GM12878 (cell line): Measurements from ENCODE around the gene ARMH1. TPM values are rescaled to one million over a fixed set of nuclear protein-coding genes. Genes with fewer than 3 reads are reported as not detected.

Source experiments
- ATF3 ChIP-seq: IDR thresholded peaks from 2 replicates; pipeline ENCODE4 v1.6.1; 2011; ENCODE audit warnings: low read depth, mild to moderate bottlenecking, low read length, moderate library complexity, borderline replicate concordance; ENCODE audit errors: extremely low read depth
- BACH1 ChIP-seq: fragments of 450-650 bp; IDR thresholded peaks from 2 replicates; pipeline ENCODE4 v1.6.1; 2017; ENCODE audit warnings: mild to moderate bottlenecking, borderline replicate concordance
- CBFB ChIP-seq: IDR thresholded peaks from 2 replicates; pipeline ENCODE4 v1.6.1; 2016; ENCODE audit warnings: antibody characterized with exemption, low read depth
- CREB1 ChIP-seq: IDR thresholded peaks from 2 replicates; pipeline ENCODE4 v1.6.1; 2012; ENCODE audit warnings: low read depth, mild to moderate bottlenecking, inconsistent platforms
- E2F4 ChIP-seq: IDR thresholded peaks from 2 replicates; pipeline ENCODE4 v1.6.1; 2012; ENCODE audit warnings: low read depth, low read length, improper control_type of control experiment
- FOXK2 ChIP-seq: fragments of 450-650 bp; IDR thresholded peaks from 2 replicates; pipeline ENCODE4 v1.6.1; 2017; ENCODE audit warnings: mild to moderate bottlenecking, moderate library complexity
- FOXM1 ChIP-seq: IDR thresholded peaks from 2 replicates; pipeline ENCODE4 v1.6.1; 2012; ENCODE audit warnings: low read depth, mild to moderate bottlenecking, inconsistent platforms, low read length, moderate library complexity
- GABPA ChIP-seq: IDR thresholded peaks from 2 replicates; pipeline ENCODE4 v1.6.1; 2014; ENCODE audit warnings: antibody characterized with exemption, low read depth, mild to moderate bottlenecking, inconsistent platforms
- IRF4 ChIP-seq: IDR thresholded peaks from 2 replicates; pipeline ENCODE4 v1.6.1; 2011; ENCODE audit warnings: low read depth, low read length
- MEF2A ChIP-seq: IDR thresholded peaks from 2 replicates; pipeline ENCODE4 v1.6.1; 2011; ENCODE audit warnings: low read depth, mild to moderate bottlenecking, low read length, moderate library complexity; ENCODE audit not compliant: insufficient read depth
- MEF2B ChIP-seq: fragments of 450-650 bp; IDR thresholded peaks from 2 replicates; pipeline ENCODE4 v1.6.1; 2018; ENCODE audit warnings: mild to moderate bottlenecking, moderate library complexity; ENCODE audit not compliant: partially characterized antibody, poor library complexity, severe bottlenecking
- MTA2 ChIP-seq: fragments of 450-650 bp; IDR thresholded peaks from 2 replicates; pipeline ENCODE4 v1.6.1; 2016; ENCODE audit warnings: low read depth, mild to moderate bottlenecking, moderate library complexity
- NFXL1 ChIP-seq: fragments of 450-650 bp; IDR thresholded peaks from 2 replicates; pipeline ENCODE4 v1.6.1; 2017; ENCODE audit warnings: antibody characterized with exemption, mild to moderate bottlenecking, borderline replicate concordance
- NFYB ChIP-seq: IDR thresholded peaks from 2 replicates; pipeline ENCODE4 v1.6.1; 2011; ENCODE audit warnings: low read depth, mild to moderate bottlenecking, low read length, improper control_type of control experiment, moderate library complexity; ENCODE audit not compliant: insufficient read depth
- POLR2AphosphoS5 ChIP-seq: IDR thresholded peaks from 2 replicates; pipeline ENCODE4 v1.6.1; 2011; ENCODE audit warnings: mild to moderate bottlenecking, low read length, inconsistent platforms
- RB1 ChIP-seq: fragments of 450-650 bp; formaldehyde crosslinking; IDR thresholded peaks from 2 replicates; pipeline ENCODE4 v1.6.1; 2017; ENCODE audit warnings: mild to moderate bottlenecking, borderline replicate concordance
- RELB ChIP-seq: fragments of 450-650 bp; IDR thresholded peaks from 2 replicates; pipeline ENCODE4 v1.6.1; 2017; ENCODE audit warnings: low read depth, mild to moderate bottlenecking, moderate library complexity
- RFX5 ChIP-seq: IDR thresholded peaks from 2 replicates; pipeline ENCODE4 v1.6.1; 2011; ENCODE audit warnings: low read depth, low read length, improper control_type of control experiment
- SUPT20H ChIP-seq: IDR thresholded peaks from 2 replicates; pipeline ENCODE4 v1.6.1; 2011; ENCODE audit warnings: low read depth, mild to moderate bottlenecking, low read length, moderate library complexity, borderline replicate concordance; ENCODE audit not compliant: control insufficient read depth
- YBX1 ChIP-seq: fragments of 450-650 bp; IDR thresholded peaks from 2 replicates; pipeline ENCODE4 v1.6.1; 2016; ENCODE audit warnings: antibody characterized with exemption
- YY1 ChIP-seq: IDR thresholded peaks from 2 replicates; pipeline ENCODE4 v1.6.1; 2011; ENCODE audit warnings: low read depth, mild to moderate bottlenecking, low read length
- ZBED1 ChIP-seq: IDR thresholded peaks from 2 replicates; pipeline ENCODE4 v1.6.1; 2016; ENCODE audit warnings: borderline replicate concordance
- ZBTB33 ChIP-seq: fragments of 450-650 bp; IDR thresholded peaks from 2 replicates; pipeline ENCODE4 v1.6.1; 2017; ENCODE audit warnings: mild to moderate bottlenecking
- ZNF217 ChIP-seq: fragments of 450-650 bp; IDR thresholded peaks from 2 replicates; pipeline ENCODE4 v1.6.1; 2017; ENCODE audit warnings: antibody characterized with exemption, mild to moderate bottlenecking
- ZNF622 ChIP-seq: fragments of 450-650 bp; IDR thresholded peaks from 2 replicates; pipeline ENCODE4 v1.6.1; 2017; ENCODE audit warnings: mild to moderate bottlenecking, inconsistent platforms
- polyA plus RNA-seq, 11 experiments: library from polyadenylated mRNA; depleted of rRNA in 4 of 11; unstranded in 6 of 11; stranded (reverse) in 5 of 11; fragments of >200 nt; fragmentation: Nextera tagmentation in 4 of 11; fragmentation: Illumina TruSeq in 1 of 11; extraction: Ambion mirVana in 4 of 11; extraction: Trizol in 1 of 11; gene quantifications; 1 replicate in 1 of 11; 2 replicates in 10 of 11; pipeline versions ENCODE4 v1.2.1 to v1.2.3, GENCODE V29; 2011 to 2016; ENCODE audit warnings: inconsistent platforms in 2 of 11, missing spikeins in 2 of 11, low read depth in 1 of 11
- total RNA-seq, 4 experiments: library from RNA; depleted of rRNA in 3 of 4; stranded (reverse); fragments of >200 nt in 3 of 4; fragmentation: Illumina TruSeq in 1 of 4; extraction: Trizol in 1 of 4; gene quantifications; 2 replicates each; pipeline versions ENCODE4 v1.2.1 to v1.2.3, GENCODE V29; 2013 to 2021

Gene ARMH1
- total and polyA plus RNA-seq, 10 of the 15 experiments (the other 5 are each of a cell fraction or from before 2014, with no cell fraction given) = 0.93 to 43.9 (median 8.2) TPM

- TF ChIP-seq NFYB = peak; percentile 65; the same call in 1 of the 2 replicates
- TF ChIP-seq YBX1 = no peak
- TF ChIP-seq ZBED1 = 0 out of 2 replicates have a peak, but pooled peaks have one; percentile 44
- no peak for TF ChIP-seq MEF2B
- peak; percentile 83 for TF ChIP-seq YY1
- no peak; the same call in 1 of the 2 replicates for TF ChIP-seq MTA2
- TF ChIP-seq SUPT20H = no peak
- TF ChIP-seq FOXM1 = no peak
- TF ChIP-seq RFX5 = no peak
- no peak for TF ChIP-seq BACH1
- no peak for TF ChIP-seq RB1
- TF ChIP-seq ZBTB33 = no peak
- TF ChIP-seq FOXK2 = no peak
- peak; percentile 18; the same call in 1 of the 2 replicates for TF ChIP-seq GABPA
- TF ChIP-seq POLR2AphosphoS5 = 0 out of 2 replicates have a peak, but pooled peaks have one; percentile 22
- 0 out of 2 replicates have a peak, but pooled peaks have one; percentile 42 for TF ChIP-seq CREB1
- TF ChIP-seq CBFB = peak; percentile 92
- TF ChIP-seq E2F4 = no peak
- TF ChIP-seq MEF2A = peak; percentile 17; the same call in 1 of the 2 replicates
- no peak for TF ChIP-seq ZNF622
- TF ChIP-seq IRF4 = peak; percentile 53
- TF ChIP-seq RELB = peak; percentile 61; the same call in 1 of the 2 replicates
- TF ChIP-seq ZNF217 = no peak
- TF ChIP-seq ATF3 = no peak
- no peak for TF ChIP-seq NFXL1
Measured at GRCh38 chr1:44672254-44672955, 2.1 kb upstream of the ARMH1 start (continued).
